ENCODE results near the gene TERC. TPM values are rescaled to one million over a fixed set of nuclear protein-coding genes. Genes with fewer than 3 reads are reported as not detected.

Gene TERC
- total RNA-seq, 1 donor from 2014 or later: 2.5 TPM

DNA sequence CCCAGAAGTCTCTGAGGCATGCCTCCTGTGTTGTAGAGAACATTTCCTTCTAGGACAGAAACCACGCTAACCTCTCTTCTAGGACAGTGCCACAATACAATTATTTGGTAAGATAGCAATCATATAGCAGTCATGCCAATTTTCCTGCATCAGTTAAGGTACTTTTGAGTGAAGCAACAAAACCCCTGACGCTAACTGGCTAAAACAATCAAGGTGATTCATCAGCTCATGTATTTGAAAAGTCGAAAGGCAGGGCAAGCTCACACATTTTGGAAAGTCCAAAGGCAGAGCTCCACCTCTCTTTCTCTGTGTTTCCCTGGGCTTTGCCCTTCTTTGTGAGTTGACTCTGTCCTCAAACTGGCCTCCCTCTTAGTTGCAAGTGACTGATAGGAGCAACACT is 10.1 kb downstream of the TERC start:
- Mint-ChIP-seq H3K36me3 (ENCODE audit: low read depth) (no peaks in the 10 kb centered on the region), H3K27me3 (peaks cover 10% of the 10 kb centered on the region), H3K4me1 (peaks cover 9% of the 10 kb centered on the region), H3K9me3 (no peaks in the 10 kb centered on the region), H3K27ac (no peak overlapping the region), H3K4me3 (no peak overlapping the region)
- ChIA-PET POLR2A (interaction anchor here (1.0 kb wide), 1 partner anchor 10 kb away, joined by 3 read pairs; the partner anchor contains the start of gene TERC), CTCF (interaction anchor here (1.2 to 1.6 kb wide), 2 partner anchors 8 to 9 kb away, joined by 3 to 4 read pairs; no protein-coding TSS in a partner anchor)
- DNase-seq (no peak), ATAC-seq (ENCODE audit: low read depth) (no peak)
- no peak for TF ChIP-seq CTCF (IDR thresholded peaks at IDR 0.05)
- intact Hi-C loops (cut with micrococcal nuclease): no loop called here

GRCh38 chr3:169751875-169752274 is 13.0 kb downstream of the TERC start:
- intact Hi-C loops (cut with micrococcal nuclease): no loop called here
- ChIA-PET POLR2A (no interaction called here), CTCF (no interaction called here)
- no peak for TF ChIP-seq CTCF (IDR thresholded peaks at IDR 0.05)
- H3K4me1 Mint-ChIP-seq: peaks cover 4% of the 10 kb centered on the region
- peaks cover 24% of the 10 kb centered on the region for H3K27me3 Mint-ChIP-seq
- H3K4me3 Mint-ChIP-seq: no peak overlapping the region
- no peaks in the 10 kb centered on the region for H3K9me3 Mint-ChIP-seq
- no peaks in the 10 kb centered on the region for H3K36me3 Mint-ChIP-seq (ENCODE audit: low read depth)
- no peak overlapping the region for H3K27ac Mint-ChIP-seq
- ATAC-seq (ENCODE audit: low read depth) (no peak), DNase-seq (no peak)

DNA sequence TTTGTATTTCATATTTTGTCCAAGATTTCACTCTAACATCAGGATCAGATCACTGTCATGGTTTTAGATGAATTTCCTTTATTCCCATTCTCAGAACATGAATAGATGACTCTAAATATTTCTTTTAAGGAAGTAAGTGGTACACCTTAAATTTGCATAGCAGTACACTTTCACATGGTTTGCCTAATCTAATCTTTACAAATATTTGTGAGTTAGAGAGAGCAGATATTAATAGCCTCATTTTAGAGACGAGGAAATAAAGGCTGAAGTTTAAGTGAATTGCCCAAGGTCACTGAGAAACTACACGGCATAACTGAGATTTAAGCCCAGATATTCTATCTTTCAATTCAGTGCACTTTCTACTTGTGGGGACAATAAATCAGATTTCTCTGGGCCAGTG is 14.2 kb downstream of the TERC start:
- ChIA-PET CTCF (no interaction called here), POLR2A (no interaction called here)
- Mint-ChIP-seq H3K4me1 (peaks cover 4% of the 10 kb centered on the region), H3K9me3 (no peaks in the 10 kb centered on the region), H3K27me3 (peaks cover 27% of the 10 kb centered on the region), H3K36me3 (ENCODE audit: low read depth) (no peaks in the 10 kb centered on the region), H3K27ac (no peak overlapping the region), H3K4me3 (no peak overlapping the region)
- intact Hi-C loops (cut with micrococcal nuclease): no loop called here
- TF ChIP-seq CTCF (IDR thresholded peaks at IDR 0.05): no peak
- ATAC-seq (ENCODE audit: low read depth) (no peak), DNase-seq (no peak)

DNA sequence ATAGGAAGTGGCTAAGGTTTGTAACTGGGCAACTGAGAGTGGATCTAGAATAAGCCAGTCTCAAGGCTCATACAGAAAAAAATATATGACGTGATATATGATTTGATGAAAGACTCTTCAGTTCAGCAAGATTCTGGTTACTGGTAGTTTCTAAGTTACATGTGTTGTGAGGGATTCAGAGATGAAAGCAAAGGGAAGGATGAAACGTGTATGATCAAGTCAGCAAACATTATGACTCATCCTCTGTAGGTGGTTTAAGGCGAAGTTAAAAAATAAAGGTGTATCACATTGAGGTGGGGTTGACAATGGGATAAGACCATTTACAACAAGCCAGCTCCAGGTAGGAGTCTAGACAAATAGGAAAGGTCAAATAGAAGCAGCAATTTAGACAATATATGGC is 16.2 kb downstream of the TERC start:
- no peak for TF ChIP-seq CTCF (IDR thresholded peaks at IDR 0.05)
- intact Hi-C loops (cut with micrococcal nuclease): loop anchor here (5.0 kb wide), 1 partner anchor 86 kb away; the partner anchor contains the start of gene MECOM
- ATAC-seq (ENCODE audit: low read depth) (no peak), DNase-seq (no peak)
- Mint-ChIP-seq H3K4me1 (peaks cover 4% of the 10 kb centered on the region), H3K9me3 (no peaks in the 10 kb centered on the region), H3K36me3 (ENCODE audit: low read depth) (no peaks in the 10 kb centered on the region), H3K4me3 (no peak overlapping the region), H3K27ac (no peak overlapping the region), H3K27me3 (peaks cover 27% of the 10 kb centered on the region)
- ChIA-PET CTCF (no interaction called here), POLR2A (no interaction called here)

GRCh38 chr3:169746924-169747323 is 17.9 kb downstream of the TERC start:
- no peak for DNase-seq
- Mint-ChIP-seq H3K4me3 (no peak overlapping the region), H3K4me1 (peaks cover 4% of the 10 kb centered on the region), H3K27me3 (peaks cover 24% of the 10 kb centered on the region), H3K9me3 (no peaks in the 10 kb centered on the region), H3K36me3 (ENCODE audit: low read depth) (no peaks in the 10 kb centered on the region), H3K27ac (no peak overlapping the region)
- ChIA-PET CTCF (interaction anchor here (1.9 kb wide), 1 partner anchor 598 kb away, joined by 6 read pairs; no protein-coding TSS in a partner anchor), POLR2A (no interaction called here)
- no peak for ATAC-seq (ENCODE audit: low read depth)
- TF ChIP-seq CTCF (IDR thresholded peaks at IDR 0.05): no peak
- intact Hi-C loops (cut with micrococcal nuclease): loop anchor here (2.0 to 5.0 kb wide), 2 partner anchors 85 to 1534 kb away; partner anchors contain the start of gene MECOM

Data from activated B cell treated with CpG ODN at 0.5 μM for 24 hours (primary cell).